NOMO-1 treated with DMSO at 0.1 percent for 48 hours (cell line): Measurements from ENCODE around the gene AGAP1.

Experiments used
- DNase-seq: peaks from one replicate; lab custom pipeline; 2025; ENCODE audit not compliant: unreplicated experiment; lab: John Stamatoyannopoulos, UW

AGAP1 gene

DNA sequence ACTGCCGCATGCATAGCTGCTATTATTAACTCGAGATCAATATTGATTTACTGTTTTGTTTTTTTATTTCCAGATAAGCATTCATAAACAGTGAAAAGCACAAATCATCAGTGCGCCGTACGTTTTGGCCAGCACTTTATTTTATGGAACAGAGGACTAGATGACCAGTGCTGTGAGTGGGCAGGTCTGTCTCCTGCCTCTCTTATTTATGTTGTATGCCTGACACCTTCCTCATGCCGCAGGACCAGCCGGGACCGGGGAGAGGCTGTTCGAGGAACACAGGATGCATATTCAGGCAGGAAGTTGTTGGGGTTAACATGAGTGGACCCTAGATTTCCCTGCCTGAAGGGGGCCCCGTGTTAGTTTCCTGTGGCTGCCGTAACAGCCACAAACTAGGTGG, 72.6 kb downstream of the AGAP1 start:
- no peak for DNase-seq

DNA sequence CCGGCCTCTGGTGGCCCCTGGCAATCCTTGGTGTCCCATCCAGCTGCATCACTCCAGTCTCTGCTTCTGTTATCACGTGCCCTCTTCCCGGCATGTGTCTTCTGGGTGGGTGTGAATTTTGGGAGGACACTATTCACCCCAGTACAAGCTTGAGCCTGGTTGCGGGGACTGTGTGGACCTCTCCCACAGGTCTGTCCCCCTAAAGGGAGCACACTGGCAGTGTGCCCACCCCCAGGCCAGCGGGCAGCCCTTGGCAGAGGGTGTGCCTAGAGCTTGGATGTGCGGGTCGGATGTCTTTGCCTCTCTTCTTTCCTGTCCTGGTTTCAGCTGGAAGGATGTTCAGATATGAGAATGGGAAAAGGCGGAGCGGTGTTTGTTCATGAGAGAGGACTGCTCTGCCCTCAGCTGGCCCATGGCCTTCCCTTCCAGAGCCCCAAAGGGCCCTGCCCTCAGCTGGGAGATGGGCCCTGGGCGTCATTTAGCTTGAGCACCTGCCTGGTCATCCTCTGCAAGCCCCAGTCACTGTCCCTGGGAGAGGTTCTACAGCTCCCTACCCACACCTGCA, 73.2 kb downstream of the AGAP1 start:
- DNase-seq, result no peak

DNA sequence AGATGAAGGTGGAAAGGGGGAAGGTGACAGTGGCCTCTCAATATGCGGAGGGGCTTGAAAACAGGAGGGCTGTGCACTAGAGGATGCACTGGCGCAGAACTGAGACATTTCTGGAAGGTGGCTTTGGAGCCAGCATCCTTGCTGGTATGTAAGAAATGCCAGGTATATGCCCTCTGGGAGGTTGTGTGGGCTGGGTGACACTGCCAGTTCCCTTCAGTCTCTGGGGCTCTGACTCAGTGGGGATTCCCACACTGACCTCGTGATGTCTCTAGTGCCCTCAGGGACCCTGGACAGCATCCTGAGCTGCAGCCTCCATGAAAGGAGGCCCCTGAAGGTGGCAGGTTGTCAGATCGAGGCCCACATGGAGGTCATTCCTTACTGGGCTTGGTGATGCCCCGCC, 74.0 kb downstream of the AGAP1 start:
- no peak for DNase-seq

DNA sequence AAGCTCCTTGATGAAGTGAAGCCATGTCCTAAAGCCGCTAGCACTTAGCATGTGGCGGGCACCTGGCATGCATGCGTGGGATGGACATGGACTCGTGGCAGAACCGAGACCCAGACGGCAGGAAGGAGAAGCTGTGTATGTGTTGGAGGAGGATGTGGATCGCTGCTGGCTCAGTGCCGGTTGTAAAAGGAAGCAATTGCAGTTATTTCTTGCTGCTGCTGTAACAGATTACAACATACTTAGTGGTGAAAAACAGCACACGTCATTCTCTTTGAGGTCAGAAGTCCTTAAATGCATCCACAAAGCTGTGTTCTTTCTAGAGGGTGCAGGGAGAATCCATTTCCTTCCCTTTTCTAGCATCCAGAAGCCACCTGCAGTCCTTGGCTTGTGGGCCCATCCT, 74.6 kb downstream of the AGAP1 start:
- peak; percentile 53 for DNase-seq

DNA sequence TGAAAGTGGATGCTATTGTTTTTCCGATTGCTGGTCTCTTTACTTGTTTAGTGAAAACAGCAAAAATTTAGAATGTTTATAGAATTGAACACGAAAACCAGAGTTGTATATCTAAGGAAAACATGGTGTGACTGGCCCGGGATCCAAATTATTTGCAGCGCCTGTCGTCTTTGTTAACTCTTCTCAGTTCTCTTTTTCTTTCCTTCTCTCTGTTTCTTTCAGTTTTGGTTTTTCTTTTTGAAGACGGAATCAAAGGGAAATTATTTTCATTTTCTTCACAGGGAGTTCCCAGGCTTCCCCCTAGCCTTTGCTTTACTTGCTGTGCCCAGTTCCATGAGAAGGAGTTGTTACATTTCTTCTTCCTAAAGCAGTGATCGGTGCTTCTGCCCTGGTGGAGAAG, 76.0 kb downstream of the AGAP1 start:
- DNase-seq, result no peak

DNA sequence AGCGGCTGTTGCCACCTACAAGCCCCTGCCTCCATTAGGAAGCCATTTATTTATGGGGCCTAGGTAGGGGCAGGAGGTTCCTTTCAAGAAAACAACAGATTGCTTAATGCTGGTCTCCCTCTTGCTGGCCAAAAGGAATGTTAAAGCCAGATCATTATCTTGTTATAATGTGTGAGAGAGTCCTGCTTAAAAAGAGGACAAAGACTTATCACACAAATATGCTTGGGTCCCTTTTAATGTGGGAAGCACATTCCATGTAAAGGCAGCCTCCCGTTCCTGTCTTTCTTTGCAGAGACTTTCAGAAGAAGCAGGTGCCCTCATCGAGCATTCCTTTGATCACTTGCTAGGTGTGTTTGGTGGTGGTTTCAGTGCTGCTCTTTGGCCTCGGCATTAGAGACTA, 76.4 kb downstream of the AGAP1 start:
- no peak for DNase-seq

DNA sequence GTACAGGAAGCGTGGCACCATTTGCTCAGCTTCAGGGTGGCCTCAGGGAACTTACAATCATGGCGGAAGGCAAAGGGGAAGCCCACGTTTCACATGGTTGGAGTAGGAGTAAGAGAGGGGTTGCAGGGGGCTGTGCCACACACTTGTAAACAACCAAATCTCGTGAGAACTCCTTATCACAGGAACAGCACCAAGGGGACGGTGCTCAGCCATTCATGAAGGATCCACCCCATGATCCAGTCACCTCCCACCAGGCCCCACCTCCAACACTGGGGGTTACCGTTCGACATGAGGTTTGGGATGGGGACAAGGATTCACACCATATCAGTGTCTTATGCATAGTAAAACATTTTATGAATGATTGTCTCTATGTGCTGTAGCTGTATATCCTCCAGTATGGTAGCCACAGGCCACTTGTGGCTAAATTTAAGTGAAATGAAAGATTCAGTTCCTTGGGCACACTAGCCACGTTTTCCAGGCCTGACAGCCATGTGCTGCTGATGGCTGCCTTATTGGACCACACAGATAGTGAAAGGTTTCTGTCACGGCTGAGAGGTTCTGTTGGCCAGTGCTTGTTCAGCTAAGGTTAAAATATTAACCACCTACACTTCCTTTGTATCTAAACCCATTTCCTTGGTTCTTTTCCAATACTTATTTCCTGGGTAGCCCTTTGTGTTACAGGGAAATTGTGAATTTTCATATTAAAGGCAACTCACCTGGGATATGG, 77.3 kb downstream of the AGAP1 start:
- no peak for DNase-seq

DNA sequence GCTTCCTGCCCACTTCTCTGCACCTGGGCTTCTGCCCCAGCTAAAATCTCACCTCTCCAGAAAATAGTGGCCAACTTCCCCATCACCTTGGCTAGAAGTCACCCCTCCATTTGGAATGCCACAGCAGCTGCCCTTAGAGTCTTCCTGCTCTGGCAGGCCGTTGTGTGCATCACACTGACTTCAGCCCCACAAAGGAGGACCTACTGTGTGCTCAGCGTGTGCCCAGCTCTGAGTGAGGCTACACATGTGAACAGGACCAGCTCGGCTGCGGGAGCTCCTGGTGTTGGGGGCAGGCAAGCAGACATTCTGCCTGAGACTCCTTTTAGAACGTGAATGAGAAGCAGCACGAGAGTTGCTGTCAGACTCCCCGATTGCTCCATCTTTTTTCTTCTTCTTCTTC, 78.7 kb downstream of the AGAP1 start:
- no peak for DNase-seq

DNA sequence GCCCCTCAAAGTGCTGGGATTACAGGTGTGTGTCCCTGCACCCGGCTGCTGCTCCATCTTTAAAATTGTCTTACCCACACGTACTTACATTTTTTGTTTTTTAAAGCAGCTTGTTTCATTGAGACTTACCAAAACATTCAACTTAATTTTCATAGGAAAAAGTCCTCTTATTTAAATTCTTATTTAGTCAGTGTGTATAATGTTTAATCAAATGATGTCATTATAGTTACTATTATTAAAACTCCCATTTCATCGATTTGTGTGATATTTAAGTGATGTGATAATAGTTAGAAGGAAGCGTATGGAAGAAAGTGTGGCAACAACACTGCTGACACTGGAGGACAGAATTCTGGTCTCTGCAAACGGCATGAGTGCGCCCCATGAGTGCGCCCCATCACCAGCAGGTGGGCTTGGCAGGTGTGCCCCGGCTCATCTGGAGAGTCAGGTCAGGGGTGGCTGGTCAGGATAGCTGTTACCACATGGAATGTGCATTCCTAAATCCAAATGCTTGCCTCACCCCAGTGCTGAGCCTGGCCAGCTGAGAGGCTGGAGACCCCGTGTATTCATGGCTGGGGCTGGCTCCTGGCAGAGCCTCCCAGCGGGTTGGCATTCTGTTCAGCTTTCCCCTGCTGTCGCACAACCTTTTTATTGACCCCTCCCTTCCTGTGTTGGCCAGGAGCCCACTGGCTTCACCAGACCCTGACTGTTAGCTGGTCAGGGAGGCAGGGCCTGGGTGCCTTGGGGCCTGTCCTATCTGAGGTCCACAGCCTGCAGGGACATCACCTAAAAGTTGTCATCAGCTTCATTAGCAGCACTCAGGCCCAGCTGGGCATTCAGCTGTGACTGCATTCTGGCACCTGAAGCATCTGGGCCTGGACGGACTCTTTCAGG, 79.7 kb downstream of the AGAP1 start:
- DNase-seq, result no peak

DNA sequence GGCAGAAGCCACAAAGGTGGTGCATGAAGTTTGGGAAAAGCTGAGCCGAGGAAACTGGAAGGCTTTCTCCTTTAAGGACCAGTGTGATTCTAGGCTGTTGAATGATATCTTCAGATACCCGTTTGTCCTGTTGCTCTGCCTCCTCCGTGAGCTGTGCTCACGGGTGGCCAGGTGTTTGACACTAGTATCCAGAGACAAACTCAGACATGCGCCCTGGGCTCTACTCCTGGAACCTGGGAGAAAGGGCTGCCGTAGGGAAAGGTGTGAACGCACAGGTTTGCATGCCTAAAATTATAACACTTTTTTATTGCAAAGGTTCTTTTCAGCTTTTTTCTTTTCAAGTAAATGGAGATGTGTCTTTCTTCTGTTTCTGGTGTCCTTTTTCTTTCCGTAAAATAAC, 81.6 kb downstream of the AGAP1 start:
- DNase-seq, result no peak

DNA sequence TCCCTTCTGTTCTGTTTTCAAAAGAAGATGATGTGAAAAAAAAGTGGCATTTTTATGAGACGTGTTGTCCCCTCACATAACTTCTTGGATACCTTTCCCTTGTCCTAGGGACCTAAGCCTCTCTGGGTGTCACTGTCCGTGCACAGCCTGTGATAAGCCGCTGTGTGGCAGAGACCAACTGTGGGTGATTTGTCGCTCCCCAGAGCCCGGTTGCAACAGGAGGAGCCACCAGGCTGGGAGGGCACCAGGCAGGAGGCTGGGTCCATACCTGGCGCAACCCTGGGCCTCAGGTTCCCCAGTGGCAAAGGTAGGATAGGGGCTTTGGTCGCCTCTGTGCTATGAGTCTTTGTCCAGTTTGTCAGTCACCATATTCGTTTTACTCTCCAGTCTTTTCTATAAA, 82.1 kb downstream of the AGAP1 start:
- DNase-seq, result no peak

DNA sequence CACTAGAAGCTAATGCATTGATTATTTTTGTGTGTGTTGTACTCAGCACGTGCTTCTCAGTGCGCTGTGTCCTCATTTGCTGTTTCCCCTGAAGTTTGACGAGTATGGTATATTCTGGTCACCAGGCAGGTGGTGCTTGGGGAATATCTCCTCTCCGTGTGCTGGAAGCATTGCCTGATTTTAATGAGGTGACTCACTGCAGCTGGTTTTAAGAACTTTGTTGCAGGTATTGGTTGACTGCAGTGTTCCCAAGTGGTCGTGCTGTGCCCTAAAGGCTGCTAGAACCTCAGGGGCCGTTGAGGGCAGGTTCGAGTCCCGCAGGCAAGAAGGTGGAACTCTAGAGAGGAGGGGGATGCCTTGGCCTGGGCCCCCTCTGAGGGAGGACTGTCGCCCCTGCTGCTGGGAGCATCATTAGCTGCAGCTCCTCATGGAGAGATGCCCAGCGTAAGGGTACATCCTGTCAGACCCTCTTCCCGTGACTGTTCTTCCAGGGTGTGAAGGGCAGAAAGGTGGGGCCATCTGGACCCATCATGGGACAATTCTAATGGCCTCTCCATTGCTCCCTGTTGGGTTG, 82.6 kb downstream of the AGAP1 start:
- no peak for DNase-seq

DNA sequence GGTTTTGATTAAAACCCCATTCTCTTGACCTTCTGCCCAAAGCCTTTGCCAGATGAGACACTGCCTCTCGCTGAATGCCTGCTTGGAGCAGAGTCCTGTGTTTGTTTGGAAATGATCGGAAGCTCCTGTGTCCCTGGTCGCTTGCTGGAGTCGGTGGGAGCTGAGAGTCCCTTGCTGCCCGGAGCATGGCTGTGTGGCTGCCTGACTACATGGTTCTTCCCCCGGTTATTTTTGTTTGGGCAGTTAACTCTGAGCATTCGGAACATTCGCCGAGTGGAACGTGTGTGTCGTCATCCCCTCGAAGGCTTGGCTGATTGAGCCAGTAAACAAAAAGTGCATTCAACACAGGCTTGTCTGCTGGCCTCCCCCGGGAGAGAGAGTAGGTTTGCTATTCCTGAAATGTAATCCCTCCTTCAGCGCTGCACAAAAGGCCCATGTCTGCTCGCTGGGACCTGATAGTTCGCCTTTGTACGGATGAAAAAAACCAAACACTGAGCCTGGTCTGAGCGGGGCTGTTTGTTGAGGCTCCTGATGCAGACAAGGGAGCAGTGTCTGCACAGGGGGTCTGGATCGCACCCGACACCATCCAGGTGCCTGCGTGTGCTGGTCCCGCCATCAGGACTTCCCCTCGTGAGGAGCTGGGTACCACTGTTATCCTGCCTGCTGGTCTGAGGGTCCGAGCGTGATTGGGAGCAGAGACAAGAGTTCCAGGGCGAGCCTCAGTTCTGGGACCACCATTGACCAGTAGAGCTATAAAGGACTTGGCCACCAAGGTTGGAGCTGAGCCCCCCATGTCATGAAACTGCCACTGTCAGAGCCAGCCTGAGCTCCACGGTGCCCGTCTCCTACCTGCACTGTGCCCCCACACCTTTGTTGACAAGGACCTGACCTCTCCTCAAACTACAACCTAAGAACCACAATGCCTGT, 83.8 kb downstream of the AGAP1 start:
- no peak for DNase-seq

DNA sequence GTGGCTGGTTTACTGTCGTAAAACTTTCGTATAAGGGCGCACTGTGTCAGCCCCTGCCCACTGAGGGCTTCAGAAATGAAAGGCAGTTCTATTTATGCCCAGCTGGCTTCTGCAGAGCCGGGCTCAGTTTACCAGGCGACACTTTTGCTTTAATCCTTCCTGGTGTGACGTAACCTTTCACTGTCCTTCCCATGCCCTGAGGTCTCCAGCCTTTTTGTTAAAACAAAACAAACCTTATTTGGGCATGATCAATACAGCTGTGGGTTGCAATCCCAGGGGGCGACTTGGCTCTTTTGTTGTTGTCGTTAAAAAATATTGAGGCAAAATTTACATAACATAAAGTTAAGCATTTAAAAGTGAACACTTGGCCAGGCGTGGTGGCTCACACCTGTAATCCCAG, 85.3 kb downstream of the AGAP1 start:
- DNase-seq, result no peak

DNA sequence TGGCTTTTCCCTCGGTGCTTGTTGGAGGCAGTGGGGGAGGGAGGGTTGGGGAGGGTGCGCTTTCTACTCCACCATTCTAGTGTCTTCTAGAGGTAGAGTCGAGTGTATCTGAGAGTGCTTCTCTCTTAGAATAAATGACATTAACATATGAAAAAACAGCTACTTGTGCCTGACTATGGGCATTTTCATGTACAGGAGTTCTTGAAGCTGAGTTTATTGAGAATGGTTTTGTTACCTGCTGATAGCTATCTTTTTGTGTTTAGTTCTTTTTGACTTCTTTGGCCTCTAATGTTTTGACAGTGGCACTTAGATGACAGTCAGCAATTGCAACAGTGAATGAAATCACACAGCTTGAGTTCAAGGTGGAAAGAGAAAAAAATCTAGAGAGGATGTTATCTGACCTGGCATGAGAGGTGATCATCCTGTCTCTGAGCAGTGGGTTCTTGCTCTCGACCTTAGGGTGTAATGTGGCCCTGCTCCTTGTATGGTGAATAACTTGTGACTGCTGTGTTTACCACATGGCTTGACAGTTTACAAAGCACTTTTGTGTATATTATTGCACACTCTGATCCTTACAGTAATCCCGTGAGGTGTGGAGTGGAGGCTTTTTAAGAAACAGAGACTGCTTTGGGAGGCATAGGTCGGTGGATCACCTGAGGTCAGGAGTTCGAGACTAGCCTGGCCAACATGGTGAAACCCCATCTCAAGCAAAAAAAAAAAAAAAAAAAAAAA, 86.7 kb downstream of the AGAP1 start:
- DNase-seq, result no peak

DNA sequence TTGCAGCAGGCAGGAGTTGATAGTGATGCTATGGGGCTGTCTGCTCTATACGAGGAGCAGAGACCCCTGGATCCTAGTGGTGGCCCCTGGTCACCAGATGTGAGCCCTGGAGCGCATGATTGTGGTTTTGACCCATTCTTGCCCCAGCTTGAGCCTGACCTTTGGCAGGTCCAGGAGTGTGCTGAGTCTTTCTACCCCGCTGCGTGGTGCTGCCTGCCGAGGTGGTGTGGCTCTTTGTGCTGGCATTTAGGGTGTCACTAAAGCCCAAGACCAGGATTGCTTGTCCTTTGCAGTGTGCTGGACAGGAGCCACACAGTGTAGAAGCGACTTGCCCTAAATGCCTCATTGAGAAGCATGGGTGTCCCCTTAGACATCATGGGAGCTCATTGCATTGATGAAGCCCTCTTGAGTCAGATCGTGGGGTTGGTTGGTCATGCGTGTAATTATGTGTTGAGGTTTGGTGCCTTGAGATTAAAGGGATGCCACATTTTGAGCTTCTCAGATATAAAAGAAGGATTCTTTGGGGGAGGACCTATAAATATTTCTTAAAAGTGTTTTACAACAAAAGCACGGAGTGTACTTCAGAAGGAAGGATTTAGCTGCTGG, 88.3 kb downstream of the AGAP1 start:
- DNase-seq, result no peak

DNA sequence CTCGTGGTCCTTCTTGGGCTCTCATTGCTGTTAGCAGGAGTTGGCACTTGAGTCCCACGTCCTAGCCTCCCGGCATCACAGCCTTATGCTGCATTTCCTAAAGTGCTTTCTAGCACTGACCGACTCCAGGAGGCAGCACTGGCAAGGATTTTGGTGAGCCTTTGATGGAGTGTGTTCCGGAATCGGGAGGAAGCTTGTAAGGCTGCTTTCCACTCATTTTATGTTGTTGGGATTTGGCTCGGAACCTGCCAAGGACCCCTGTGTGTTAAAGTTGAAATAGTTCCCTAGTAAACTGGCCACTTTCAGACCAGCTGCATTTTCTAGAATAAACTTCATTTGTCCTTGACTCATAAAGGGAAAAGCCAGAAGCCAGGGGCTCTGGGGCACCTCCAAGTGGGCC, 88.9 kb downstream of the AGAP1 start:
- no peak for DNase-seq

DNA sequence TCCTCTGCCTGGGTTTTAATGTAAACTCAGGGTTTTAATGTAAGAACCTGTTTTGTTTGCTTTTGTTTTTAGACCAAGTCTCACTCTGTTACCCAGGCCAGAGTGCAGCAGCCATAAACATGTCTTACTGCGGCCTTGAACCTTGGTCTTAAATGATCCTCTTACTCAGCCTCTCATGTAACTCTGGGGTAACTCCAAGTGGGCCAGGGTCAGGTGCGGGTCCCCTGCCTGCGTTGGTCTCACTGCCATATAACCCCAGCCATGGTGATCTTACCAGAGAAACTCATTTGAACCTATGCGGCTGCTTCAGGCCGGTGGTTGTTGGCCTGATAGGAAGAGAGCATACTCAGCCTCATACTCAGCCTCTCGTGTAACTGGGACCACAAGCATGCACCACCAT, 89.3 kb downstream of the AGAP1 start:
- DNase-seq, result no peak

DNA sequence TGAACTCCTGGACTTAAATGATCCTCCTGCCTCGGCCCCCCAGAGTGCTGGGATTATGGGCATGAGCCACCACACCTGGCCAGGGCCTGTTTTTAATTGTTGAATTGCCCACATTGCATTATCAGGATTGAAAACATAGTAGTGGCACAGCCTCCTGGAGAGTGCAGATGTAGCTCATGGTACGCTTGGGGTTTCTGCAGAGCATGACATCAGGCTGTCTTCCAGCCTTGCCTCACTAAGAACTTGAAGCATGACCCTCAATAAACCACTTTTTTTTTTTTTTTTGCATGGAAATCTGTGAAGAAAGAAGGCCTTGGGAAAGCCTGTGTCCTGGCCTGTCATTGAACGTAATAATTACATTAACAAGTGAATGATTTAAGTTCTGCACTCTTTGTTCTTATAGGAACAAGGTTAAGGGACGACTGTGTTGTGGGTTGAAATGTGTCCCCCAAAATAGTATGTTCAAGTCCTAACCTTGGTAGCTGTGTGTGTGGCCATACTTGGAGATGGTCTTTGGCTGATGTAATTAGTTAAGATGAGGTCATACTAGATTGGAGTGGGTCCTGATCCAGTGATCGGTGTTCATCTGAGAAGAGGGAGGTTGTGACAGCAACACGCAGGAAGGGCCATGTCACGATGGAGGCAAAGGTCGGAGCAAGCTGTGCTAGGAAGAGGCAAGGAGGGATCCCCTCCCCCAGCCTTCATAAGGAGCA, 90.2 kb downstream of the AGAP1 start:
- DNase-seq, result no peak
